ENCODE measurements around the gene RFC2.
"Not testable (repeated sequence)": the region's sequence is repeated elsewhere in the genome, so short reads cannot be mapped to it uniquely, and the experiment has no call there.

The RFC2 gene

GRCh38 chr7:74217455-74218342 lies 36.5 kb downstream of the RFC2 start:
- DNase-seq (ENCODE audit: low read depth): no peak

- DNase-seq (ENCODE audit: low read depth): no peak
Observed at GRCh38 chr7:74216361-74216761, 37.8 kb downstream of the RFC2 start.

GRCh38 chr7:74215921-74216320 lies 38.3 kb downstream of the RFC2 start:
- no peak for DNase-seq (ENCODE audit: low read depth)

- no peak for DNase-seq (ENCODE audit: low read depth)
Observed at GRCh38 chr7:74214816-74215630, 39.2 kb downstream of the RFC2 start.

- no peak for DNase-seq (ENCODE audit: low read depth)
Observed at GRCh38 chr7:74212661-74213060, 41.5 kb downstream of the RFC2 start.

GRCh38 chr7:74208241-74208640 lies 46.0 kb downstream of the RFC2 start:
- DNase-seq (ENCODE audit: low read depth): not testable (repeated sequence)

- DNase-seq (ENCODE audit: low read depth): no peak
Observed at GRCh38 chr7:74207586-74207985, 46.6 kb downstream of the RFC2 start.

GRCh38 chr7:74206589-74207120 lies 47.5 kb downstream of the RFC2 start:
- DNase-seq (ENCODE audit: low read depth): peak; percentile 76

GRCh38 chr7:74206052-74206451 lies 48.1 kb downstream of the RFC2 start:
- DNase-seq (ENCODE audit: low read depth): not testable (repeated sequence)

- no peak for DNase-seq (ENCODE audit: low read depth)
Observed at GRCh38 chr7:74203956-74204618, 50.1 kb downstream of the RFC2 start.

- DNase-seq (ENCODE audit: low read depth): peak; percentile 70
Observed at GRCh38 chr7:74202841-74203556, 51.2 kb downstream of the RFC2 start.

GRCh38 chr7:74199551-74200355 lies 54.4 kb downstream of the RFC2 start:
- peak; percentile 34 for DNase-seq (ENCODE audit: low read depth)

GRCh38 chr7:74197449-74198124 lies 56.6 kb downstream of the RFC2 start:
- no peak for DNase-seq (ENCODE audit: low read depth)

GRCh38 chr7:74195968-74196654 lies 58.1 kb downstream of the RFC2 start:
- DNase-seq (ENCODE audit: low read depth): not testable (repeated sequence)

- not testable (repeated sequence) for DNase-seq (ENCODE audit: low read depth)
Observed at GRCh38 chr7:74195139-74195860, 58.9 kb downstream of the RFC2 start.

GRCh38 chr7:74194686-74195085 lies 59.5 kb downstream of the RFC2 start:
- DNase-seq (ENCODE audit: low read depth): no peak

GRCh38 chr7:74193913-74194312 lies 60.3 kb downstream of the RFC2 start:
- DNase-seq (ENCODE audit: low read depth): no peak

GRCh38 chr7:74193054-74193453 lies 61.1 kb downstream of the RFC2 start:
- DNase-seq (ENCODE audit: low read depth): no peak

- DNase-seq (ENCODE audit: low read depth): no peak
Observed at GRCh38 chr7:74191231-74191630, 63.0 kb downstream of the RFC2 start.

All from EH (cell line).